Measurements from ENCODE around the gene RPS2.

GRCh38 chr16:1968146-1968953 is 3.7 kb upstream of the RPS2 start:
- TF ChIP-seq YY1 (IDR thresholded peaks at IDR 0.05; ENCODE audit: insufficient read depth, insufficient read length) (no peak), ZNF274 (IDR thresholded peaks at IDR 0.05; ENCODE audit: low read depth, low read length) (no peak), SUZ12 (IDR thresholded peaks at IDR 0.05; ENCODE audit: extremely low read depth, insufficient read depth, insufficient read length) (no peak)
